NCI-H446 (cell line): ENCODE results near the gene TPSB2.
"Not testable (repeated sequence)": the region's sequence is repeated elsewhere in the genome, so short reads cannot be mapped to it uniquely, and the experiment has no call there.

Source experiments
- DNase-seq, 2 experiments: peaks; one replicate each; lab custom pipeline; 2025; lab: John Stamatoyannopoulos, UW

Gene TPSB2

DNA sequence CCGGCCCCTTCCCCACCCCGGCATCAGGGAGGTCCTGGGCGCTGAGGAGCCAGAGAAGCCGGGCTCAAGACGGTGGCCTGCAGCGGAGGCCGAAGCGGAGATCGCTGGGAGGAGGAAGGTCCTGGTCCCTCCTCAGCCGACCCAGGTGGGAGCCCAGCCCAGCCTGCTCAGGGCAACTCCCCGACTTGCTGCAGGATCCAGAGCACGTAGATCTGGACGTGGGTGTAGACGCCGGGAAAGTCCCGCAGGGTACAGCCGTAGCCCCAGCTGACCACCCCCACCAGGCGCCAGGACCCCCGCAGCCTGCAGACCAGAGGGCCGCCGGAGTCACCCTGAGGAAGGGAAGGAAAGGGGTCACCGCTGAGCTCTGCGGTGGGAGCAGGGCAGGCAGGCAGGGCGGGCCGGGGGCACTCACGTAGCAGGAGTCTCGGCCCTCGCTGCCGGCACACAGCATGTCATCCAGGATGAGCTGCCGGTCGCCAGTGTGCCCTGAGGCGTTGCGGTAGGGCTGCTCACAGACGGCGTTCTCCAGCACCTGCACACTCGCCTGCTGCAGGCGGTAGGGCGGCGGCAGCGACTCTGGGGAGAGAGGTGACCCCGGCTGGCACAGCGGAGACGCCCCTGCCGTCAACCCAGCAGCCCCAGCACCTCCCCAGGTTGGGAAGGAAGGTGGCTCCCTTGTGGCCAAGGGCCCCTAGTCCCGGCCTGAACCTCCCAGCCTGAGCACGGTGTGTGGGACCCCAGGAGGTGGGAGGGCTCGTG lies 31.3 kb upstream of the TPSB2 start:
- DNase-seq: no peak

DNA sequence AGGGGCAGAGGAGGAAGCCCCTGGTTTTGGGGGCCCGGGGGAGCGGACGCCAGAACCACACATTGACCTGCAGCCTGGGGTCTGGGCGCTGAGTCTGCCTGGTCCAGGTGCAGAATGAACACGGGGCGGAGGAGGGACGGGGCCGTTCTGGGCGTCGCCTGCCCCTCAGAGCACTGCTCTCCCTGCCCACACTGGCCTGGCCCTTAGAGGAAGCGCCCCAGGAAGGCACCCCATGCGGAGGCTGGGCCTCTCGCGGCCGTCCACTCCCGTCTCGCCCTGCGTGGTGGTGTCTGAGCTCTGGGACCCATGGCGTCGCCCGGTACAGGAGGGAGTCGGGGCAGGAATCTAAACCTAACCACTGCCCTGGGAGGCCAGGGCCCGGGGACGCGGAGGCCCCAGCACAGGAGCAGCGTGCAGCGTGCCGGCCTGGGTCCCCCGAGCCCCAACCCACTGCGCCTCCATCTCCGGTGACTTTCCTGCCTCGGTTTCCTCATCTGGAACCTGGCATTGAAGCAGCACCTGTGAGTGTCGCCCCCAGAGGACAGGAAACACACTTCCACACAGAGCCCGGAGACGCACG lies 30.2 kb upstream of the TPSB2 start:
- no peak for DNase-seq

- DNase-seq: no peak
Measured at GRCh38 chr16:1259760-1260068, 29.7 kb upstream of the TPSB2 start.

GRCh38 chr16:1258906-1259759 lies 29.1 kb upstream of the TPSB2 start:
- no peak for DNase-seq

DNA sequence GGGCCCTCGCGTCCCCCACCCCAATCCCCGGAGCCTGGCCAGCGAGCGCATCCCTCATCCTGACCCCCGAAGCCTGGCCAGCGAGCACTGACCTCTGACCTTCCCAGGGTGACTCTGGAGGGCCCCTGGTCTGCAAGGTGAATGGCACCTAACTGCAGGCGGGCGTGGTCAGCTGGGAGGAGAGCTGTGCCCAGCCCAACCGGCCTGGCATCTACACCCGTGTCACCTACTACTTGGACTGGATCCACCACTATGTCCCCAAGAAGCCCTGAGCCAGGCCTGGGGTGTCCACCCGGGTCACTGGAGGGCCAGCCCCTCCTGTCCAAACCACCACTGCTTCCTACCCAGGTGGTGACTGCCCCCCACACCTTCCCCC lies 28.2 kb upstream of the TPSB2 start:
- no peak for DNase-seq

DNA sequence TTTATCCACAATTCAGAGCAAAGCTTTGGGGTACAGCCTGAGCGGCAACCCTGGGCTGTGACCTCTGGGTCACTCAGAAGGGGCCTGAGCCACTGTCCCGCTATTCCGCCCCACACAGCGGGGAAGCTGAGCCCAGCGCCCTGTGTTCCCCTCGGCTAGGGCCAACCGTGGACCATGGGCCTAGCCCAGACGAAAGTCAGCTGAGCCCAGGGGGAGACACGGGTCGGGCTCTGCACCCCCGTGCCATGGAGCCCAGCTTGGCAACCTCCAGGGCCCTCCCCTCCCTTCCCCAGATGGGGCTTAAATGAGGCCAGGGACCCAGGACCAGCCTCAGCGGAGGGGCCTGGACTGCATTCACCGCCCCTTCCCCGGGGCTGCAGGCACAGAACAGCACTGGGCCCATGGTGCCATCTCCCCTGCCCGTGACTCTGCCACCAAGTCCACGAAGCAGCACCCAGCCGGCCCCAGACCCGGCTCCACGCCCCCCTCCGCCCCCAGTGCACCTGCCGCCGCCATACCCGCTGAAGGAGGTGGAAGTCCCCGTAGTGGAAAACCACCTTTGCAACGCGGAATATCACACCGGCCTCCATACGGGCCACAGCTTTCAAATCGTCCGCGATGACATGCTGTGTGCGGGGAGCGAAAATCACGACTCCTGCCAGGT lies 27.7 kb upstream of the TPSB2 start:
- no peak for DNase-seq

DNA sequence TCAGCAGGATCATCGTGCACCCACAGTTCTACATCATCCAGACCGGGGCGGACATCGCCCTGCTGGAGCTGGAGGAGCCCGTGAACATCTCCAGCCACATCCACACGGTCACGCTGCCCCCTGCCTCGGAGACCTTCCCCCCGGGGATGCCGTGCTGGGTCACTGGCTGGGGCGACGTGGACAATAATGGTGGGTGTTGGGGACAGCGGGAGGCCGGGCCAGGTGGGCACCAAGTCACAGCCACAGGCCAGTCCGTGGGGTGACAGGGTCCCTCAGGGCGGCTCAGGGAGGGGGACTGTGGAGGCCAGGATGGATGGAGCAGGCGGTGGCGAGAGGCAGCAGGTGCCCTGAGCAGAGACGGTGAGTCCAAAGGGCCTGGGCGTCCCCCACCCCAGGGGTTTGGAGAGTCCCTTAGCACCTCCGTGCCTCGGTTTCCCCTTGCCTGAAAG lies 26.9 kb upstream of the TPSB2 start:
- DNase-seq: no peak

DNA sequence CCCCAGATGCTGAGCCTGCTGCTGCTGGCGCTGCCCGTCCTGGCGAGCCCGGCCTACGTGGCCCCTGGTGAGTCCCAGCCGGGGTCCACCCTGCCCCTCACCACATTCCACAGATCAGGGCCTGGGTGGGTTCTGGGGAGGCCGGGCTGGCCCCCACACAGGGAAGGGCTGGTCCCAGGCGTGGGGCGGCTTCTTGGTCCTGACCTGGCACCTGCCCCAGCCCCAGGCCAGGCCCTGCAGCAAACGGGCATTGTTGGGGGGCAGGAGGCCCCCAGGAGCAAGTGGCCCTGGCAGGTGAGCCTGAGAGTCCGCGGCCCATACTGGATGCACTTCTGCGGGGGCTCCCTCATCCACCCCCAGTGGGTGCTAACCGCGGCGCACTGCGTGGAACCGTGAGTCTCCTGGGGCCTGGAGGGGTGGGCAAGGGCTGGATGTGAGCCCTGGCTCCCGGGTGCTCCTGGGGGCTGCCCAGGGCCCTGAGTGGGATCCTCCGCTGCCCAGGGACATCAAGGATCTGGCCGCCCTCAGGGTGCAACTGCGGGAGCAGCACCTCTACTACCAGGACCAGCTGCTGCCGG lies 26.4 kb upstream of the TPSB2 start:
- not testable (repeated sequence) for DNase-seq

- DNase-seq: not testable (repeated sequence)
Measured at GRCh38 chr16:1255276-1256122, 25.5 kb upstream of the TPSB2 start, which contains the start of gene TPSD1. TSS of gene TPSD1 (plus strand) at chr16:1256069. CDS start at chr16:1256281, 212 bp downstream.

GRCh38 chr16:1254821-1255220 lies 24.8 kb upstream of the TPSB2 start:
- DNase-seq: not testable (repeated sequence)

- DNase-seq: not testable (repeated sequence)
Measured at GRCh38 chr16:1253701-1254364, 23.8 kb upstream of the TPSB2 start.

DNA sequence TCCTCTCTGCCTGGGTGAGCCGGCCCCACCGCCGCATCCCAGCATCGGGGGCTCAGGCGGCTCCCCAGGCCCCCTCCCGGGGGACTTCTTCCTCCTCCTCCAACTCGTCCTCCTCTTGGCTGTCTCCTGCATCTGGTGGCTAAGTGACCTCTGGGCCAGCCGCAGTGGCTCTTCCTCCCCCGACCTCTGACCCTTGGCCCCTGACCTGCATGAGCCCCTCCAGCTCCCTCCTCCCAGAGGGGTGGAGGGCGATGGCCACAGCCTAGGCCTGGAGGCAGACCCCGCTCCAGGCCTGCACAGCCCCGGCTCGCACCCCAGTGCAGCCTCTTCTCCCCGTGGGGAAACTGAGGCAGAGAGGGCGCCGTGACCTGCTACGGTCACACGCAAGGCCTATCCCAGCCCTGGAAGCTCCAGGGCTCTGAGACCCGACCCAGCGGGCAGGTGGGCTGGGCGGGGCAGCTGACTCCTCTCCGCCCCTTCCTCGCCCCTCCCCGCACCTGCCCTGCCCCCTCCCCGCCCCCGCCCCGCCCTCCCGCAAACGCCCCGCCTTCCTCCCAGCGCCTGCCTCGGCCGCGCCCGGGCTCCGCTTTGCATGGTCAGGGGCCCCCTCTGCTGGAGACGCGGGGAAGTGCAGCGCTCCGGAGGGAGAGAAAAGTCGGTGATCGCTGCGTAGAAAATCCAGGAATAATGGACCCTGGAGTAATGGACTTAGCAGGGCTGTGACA lies 19.2 kb upstream of the TPSB2 start:
- not testable (repeated sequence) for DNase-seq

DNA sequence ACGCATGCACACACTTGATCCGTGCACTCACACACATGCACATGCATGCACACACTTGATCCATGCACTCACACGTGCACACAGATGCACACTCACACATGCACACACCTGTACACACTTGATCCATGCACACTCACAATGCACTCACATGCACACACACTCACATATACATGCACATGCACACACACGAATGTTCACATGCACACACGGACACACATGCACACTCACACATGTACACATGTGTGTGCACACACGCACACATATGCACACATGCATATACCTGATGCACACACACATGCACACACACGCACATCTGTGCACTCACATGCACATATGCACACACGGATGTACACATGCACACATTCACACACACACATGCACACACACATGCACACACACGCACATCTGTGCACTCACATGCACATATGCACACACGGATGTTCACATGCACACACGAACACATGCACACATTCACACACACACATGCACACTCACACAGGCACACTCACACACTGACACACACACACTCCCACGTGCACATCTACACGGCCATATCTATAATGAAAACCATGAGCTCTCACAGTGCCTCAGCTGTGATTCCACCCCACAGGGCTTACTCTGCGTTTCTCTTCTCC lies 18.0 kb upstream of the TPSB2 start:
- DNase-seq: not testable (repeated sequence)

DNA sequence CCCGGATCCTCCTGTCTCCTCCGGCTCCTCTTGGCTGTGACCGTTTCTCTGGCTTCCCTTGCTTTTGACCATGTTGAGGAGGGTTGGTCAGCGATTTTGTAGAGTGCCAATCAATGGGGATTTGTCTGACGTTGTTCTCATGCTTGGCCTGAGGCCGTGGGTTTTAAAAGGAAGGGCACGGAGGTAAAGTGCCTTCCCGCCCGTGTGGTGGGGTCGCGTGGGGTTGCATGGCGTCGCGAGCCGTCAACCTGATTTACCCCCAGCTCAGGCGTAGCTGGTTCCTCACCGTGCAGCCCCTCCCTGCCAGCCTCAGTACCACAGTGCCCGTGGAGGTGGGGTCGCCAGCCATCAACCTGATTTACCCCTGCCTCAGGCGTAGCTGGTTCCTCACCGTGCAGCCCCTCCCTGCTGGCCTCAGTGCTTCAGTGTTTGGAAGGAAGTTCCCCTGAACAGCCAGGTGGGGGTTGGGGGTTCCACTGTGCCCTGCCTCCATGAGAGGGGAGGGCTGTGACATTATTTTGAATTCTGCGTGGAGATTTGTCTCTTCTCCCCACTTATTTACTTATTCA lies 15.6 kb upstream of the TPSB2 start:
- no peak for DNase-seq

DNA sequence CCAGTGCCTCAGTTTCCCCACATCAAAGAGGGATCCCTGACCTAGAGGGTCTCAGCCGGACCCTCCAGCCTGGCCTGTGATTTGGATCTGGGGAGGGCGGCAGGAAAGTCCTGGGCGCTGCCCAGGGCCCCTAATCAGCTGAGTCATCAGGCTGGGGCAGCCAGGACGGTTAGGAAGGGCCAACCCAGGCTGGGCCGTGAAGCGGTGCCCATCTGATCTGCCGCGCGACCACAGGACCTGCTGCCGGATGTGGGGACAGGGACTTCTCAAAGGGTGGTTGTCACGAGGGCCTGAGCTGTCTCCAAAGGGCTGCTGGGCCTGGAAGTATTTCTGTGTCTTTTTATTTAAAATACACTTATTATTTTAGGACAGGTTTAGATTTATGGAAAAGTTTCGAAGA lies 14.9 kb upstream of the TPSB2 start:
- DNase-seq: no peak

GRCh38 chr16:1243907-1244850 lies 14.2 kb upstream of the TPSB2 start:
- DNase-seq: not testable (repeated sequence)

DNA sequence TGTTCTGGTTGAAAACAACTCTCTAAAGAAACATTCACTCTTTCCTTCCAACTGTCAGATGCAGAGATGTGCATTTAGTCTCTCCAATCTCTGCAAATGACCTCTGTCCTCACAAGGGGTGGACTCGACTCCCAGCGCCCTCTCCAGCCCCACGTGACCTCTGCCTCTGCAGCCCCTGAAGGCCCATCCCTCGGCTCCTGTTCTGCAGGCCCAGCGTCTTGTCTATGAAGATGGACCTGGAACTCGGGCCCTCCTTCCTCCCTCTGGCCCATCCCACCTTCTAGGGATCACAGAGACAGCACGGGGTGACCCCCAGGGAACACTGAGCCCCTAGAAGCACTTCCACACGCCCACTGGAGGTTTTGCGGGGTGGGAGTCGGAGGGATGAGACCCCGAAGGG lies 13.4 kb upstream of the TPSB2 start:
- DNase-seq: not testable (repeated sequence)

DNA sequence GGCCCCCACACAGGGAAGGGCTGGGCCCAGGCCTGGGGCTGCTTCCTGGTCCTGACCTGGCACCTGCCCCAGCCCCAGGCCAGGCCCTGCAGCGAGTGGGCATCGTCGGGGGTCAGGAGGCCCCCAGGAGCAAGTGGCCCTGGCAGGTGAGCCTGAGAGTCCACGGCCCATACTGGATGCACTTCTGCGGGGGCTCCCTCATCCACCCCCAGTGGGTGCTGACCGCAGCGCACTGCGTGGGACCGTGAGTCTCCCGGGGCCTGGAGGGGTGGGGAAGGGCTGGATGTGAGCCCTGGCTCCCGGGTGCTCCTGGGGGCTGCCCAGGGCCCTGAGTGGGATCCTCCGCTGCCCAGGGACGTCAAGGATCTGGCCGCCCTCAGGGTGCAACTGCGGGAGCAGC lies 11.1 kb upstream of the TPSB2 start:
- not testable (repeated sequence) for DNase-seq
